Loucy (cell line): ENCODE data around the gene RUNX1.
A peak's percentile ranks its signal among the peaks of the same experiment; 100 is the strongest.

Experiments used
- H2AFZ ChIP-seq: fragments of 200-600 bp; sonication (generic); 2 replicates; pipeline ENCODE4 v1.6.0; 2016; ENCODE audit warnings: antibody characterized with exemption, mild to moderate bottlenecking, low read length, moderate library complexity
- H3F3A ChIP-seq: fragments of 200-600 bp; 2 replicates; pipeline ENCODE4 v1.6.0; 2016; ENCODE audit warnings: antibody characterized with exemption, low read depth, mild to moderate bottlenecking
- H3K27me3 ChIP-seq: fragments of 200-600 bp; sonication (generic); 2 replicates; pipeline ENCODE4 v1.6.1; 2014; ENCODE audit warnings: low read length, mild to moderate bottlenecking; ENCODE audit not compliant: insufficient read depth, poor library complexity, severe bottlenecking
- H3K36me3 ChIP-seq: fragments of 200-600 bp; sonication (generic); 2 replicates; pipeline ENCODE4 v1.6.1; 2016; ENCODE audit warnings: low read length; ENCODE audit not compliant: insufficient read depth
- H3K4me1 ChIP-seq: fragments of 200-600 bp; sonication (generic); 2 replicates; pipeline ENCODE4 v1.5.1; 2014; ENCODE audit warnings: low read length, mild to moderate bottlenecking; ENCODE audit not compliant: insufficient read depth, poor library complexity, severe bottlenecking
- H3K4me2 ChIP-seq: fragments of 200-600 bp; sonication (generic); 2 replicates; pipeline ENCODE4 v1.6.0; 2014; ENCODE audit warnings: antibody characterized with exemption, low read length, low read depth, mild to moderate bottlenecking; ENCODE audit not compliant: poor library complexity, severe bottlenecking
- H3K4me3 ChIP-seq: fragments of 200-600 bp; sonication (generic); 2 replicates; pipeline ENCODE4 v1.5.1; 2014; ENCODE audit warnings: low read length, mild to moderate bottlenecking, mixed read lengths; ENCODE audit not compliant: poor library complexity, severe bottlenecking
- H3K79me2 ChIP-seq: fragments of 200-600 bp; sonication (generic); 2 replicates; pipeline ENCODE4 v1.6.1; 2014; ENCODE audit warnings: low read length; ENCODE audit not compliant: insufficient read depth
- H3K9ac ChIP-seq: fragments of 200-600 bp; sonication (generic); 2 replicates; pipeline ENCODE4 v1.6.0; 2014; ENCODE audit warnings: mild to moderate bottlenecking, low read depth, low read length, moderate library complexity; ENCODE audit not compliant: poor library complexity, severe bottlenecking
- H3K9me2 ChIP-seq: fragments of 200-600 bp; sonication (generic); replicated peaks from 2 replicates; pipeline ENCODE4 v1.6.1; 2016; ENCODE audit warnings: low read depth, low read length, mixed read lengths
- H3K9me3 ChIP-seq: fragments of 200-600 bp; sonication (generic); 2 replicates; pipeline ENCODE4 v1.6.1; 2014; ENCODE audit warnings: mild to moderate bottlenecking, antibody characterized with exemption, low read length, low read depth; ENCODE audit not compliant: insufficient read depth
- H4K20me1 ChIP-seq: fragments of 200-600 bp; sonication (generic); 2 replicates; pipeline ENCODE4 v1.6.0; 2014; ENCODE audit warnings: antibody characterized with exemption, low read length, mild to moderate bottlenecking; ENCODE audit not compliant: insufficient read depth, poor library complexity, severe bottlenecking
- CTCF ChIP-seq: fragments of 200-600 bp; sonication (generic); conservative IDR thresholded peaks from 2 replicates; pipeline ENCODE4 v1.5.1; 2014; ENCODE audit warnings: mild to moderate bottlenecking, antibody characterized with exemption, low read length
- EZH2phosphoT487 ChIP-seq: fragments of 200-600 bp; IDR thresholded peaks from 2 replicates; pipeline ENCODE4 v1.6.1; 2018; ENCODE audit warnings: antibody characterized with exemption, mild to moderate bottlenecking, moderate library complexity, borderline replicate concordance

RUNX1 gene

GRCh38 chr21:34924771-34925419 lies 124.2 kb downstream of the RUNX1 start:
- no peak for TF ChIP-seq CTCF
- no peak for TF ChIP-seq EZH2phosphoT487
- Histone ChIP-seq H3K36me3 (peaks cover 52% of the 10 kb centered on the region), H3F3A (no peaks in the 10 kb centered on the region), H2AFZ (no peak overlapping the region), H3K4me3 (no peak overlapping the region), H3K9me2 (no peaks in the 10 kb centered on the region), H4K20me1 (peaks cover 82% of the 10 kb centered on the region), H3K4me1 (peaks cover 58% of the 10 kb centered on the region), H3K79me2 (peaks cover 98% of the 10 kb centered on the region), H3K27me3 (no peaks in the 10 kb centered on the region), H3K9me3 (no peaks in the 10 kb centered on the region), H3K4me2 (no peak overlapping the region), H3K9ac (no peak overlapping the region)

GRCh38 chr21:34924194-34924593 lies 124.9 kb downstream of the RUNX1 start:
- no peaks in the 10 kb centered on the region for H3K9me3 ChIP-seq
- no peak overlapping the region for H3K4me3 ChIP-seq
- H2AFZ ChIP-seq, result no peak overlapping the region
- peaks cover 76% of the 10 kb centered on the region for H4K20me1 ChIP-seq
- H3K4me2 ChIP-seq, result no peak overlapping the region
- peaks cover 59% of the 10 kb centered on the region for H3K36me3 ChIP-seq
- no peak for TF ChIP-seq EZH2phosphoT487
- TF ChIP-seq CTCF, result no peak
- H3F3A ChIP-seq, result no peaks in the 10 kb centered on the region
- no peaks in the 10 kb centered on the region for H3K9me2 ChIP-seq
- H3K79me2 ChIP-seq, result peaks cover 99% of the 10 kb centered on the region
- H3K9ac ChIP-seq, result no peak overlapping the region
- peaks cover 55% of the 10 kb centered on the region for H3K4me1 ChIP-seq
- no peaks in the 10 kb centered on the region for H3K27me3 ChIP-seq

GRCh38 chr21:34923626-34924025 lies 125.5 kb downstream of the RUNX1 start:
- H3K36me3 ChIP-seq, result peaks cover 59% of the 10 kb centered on the region
- peak overlapping the region; percentile 47 for H3K4me2 ChIP-seq
- peaks cover 70% of the 10 kb centered on the region for H4K20me1 ChIP-seq
- no peaks in the 10 kb centered on the region for H3K27me3 ChIP-seq
- peaks cover 99% of the 10 kb centered on the region for H3K79me2 ChIP-seq
- no peak overlapping the region for H3K9ac ChIP-seq
- no peak overlapping the region for H2AFZ ChIP-seq
- H3K4me3 ChIP-seq, result no peak overlapping the region
- H3F3A ChIP-seq, result no peaks in the 10 kb centered on the region
- peaks cover 50% of the 10 kb centered on the region for H3K4me1 ChIP-seq
- H3K9me3 ChIP-seq, result no peaks in the 10 kb centered on the region
- TF ChIP-seq CTCF (no peak), EZH2phosphoT487 (no peak)
- no peaks in the 10 kb centered on the region for H3K9me2 ChIP-seq
